Vein endothelial cell (primary cell): ENCODE data around the gene PCNA. TPM values are rescaled to one million over a fixed set of nuclear protein-coding genes. Genes with fewer than 3 reads are reported as not detected.

Experiments
- small RNA-seq: library from RNA; depleted of rRNA; stranded (forward); fragments of <200 nt; gene quantifications from one replicate; pipeline ENCODE3, GENCODE V24; 2012
- total RNA-seq: library from RNA; depleted of rRNA; stranded (reverse); fragments of >200 nt; gene quantifications from 2 replicates; pipeline ENCODE4 v1.2.3, GENCODE V29; 2012

Gene PCNA
- total RNA-seq = 119 and 185 TPM in 2 replicates

GRCh38 chr20:5119435-5120184 lies at the start of gene PCNA:
PCNA (minus strand) TSS chr20:5119958; CDS start chr20:5119798, 160 bp downstream.

DNA sequence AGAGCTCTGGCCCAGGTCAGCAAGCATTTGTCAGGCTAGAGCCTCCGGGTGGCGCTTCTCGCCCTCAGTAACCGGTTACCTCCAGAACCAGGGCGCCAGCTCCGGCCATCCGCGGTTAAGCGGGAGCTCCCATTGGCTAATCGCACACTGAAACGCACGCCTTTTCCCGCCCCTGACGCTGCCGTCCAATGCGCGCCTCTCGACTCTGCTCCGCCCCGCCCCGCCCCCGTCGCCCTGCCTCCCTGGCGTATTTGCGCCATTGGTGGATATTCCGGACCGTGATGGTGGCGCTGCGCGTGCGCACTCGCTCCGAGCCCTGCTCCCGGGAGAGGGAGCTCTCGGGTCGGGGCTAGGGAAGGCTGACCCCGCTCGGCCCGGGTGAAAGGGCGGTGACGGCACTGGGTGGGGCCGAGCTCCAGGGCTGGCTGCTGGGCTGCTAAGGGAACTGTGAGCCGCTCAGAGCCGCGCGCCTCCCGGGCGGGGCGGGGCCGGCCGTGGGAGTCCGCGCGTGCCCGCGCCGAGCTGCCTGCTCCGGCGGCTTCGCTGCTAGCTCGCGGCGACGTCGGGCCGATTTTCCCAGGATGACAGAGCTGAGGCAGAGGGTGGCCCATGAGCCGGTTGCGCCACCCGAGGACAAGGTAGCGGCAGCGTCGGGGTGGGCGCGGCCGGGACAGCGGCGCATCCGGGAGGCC lies 6.9 kb upstream of the PCNA start, which contains the start of gene CDS2:
CDS2 (plus strand) TSS at position 497 of the 692 bp plus-strand sequence; CDS start at position 582, 85 bp downstream.

Small RNAs within 50 kb of the gene (small RNA-seq; reads per million reads assigned to genes)
- gene RF00019 (not detected), gene RF00568 (not detected), gene RNA5SP474 (0.29 reads per million, percentile 8 among the genes with 10 or more reads in this experiment)

Other genes with a start within 250 kb of the PCNA start
- gene SLC23A2, start 118.4 kb downstream of the PCNA start, total RNA-seq = 21.9 and 26.0 TPM in 2 replicates
- gene TMEM230, start 6.9 kb downstream of the PCNA start, total RNA-seq = 97.7 and 112 TPM in 2 replicates
- 39.8 and 67.2 TPM in 2 replicates for gene CDS2, start 7.0 kb upstream of the PCNA start, total RNA-seq
- gene PROKR2, start 197.0 kb upstream of the PCNA start, total RNA-seq = not detected in 2 replicates